Progenitor cell of endocrine pancreas (in vitro differentiated cells): ENCODE measurements around the gene LIG1. TPM values are rescaled to one million over a fixed set of nuclear protein-coding genes. Genes with fewer than 3 reads are reported as not detected.

ENCODE experiments used
- DNase-seq: peaks from one replicate; pipeline ENCODE4 v3.0.0; 2021; ENCODE audit warnings: low spot score; ENCODE audit not compliant: unreplicated experiment
- H3K27ac Mint-ChIP-seq: 2 replicates; pipeline ENCODE4 v1.8.0; 2021; ENCODE audit warnings: mild to moderate bottlenecking, moderate library complexity, mixed read lengths
- H3K27me3 Mint-ChIP-seq: 2 replicates; pipeline ENCODE4 v1.8.0; 2021; ENCODE audit warnings: mixed read lengths
- H3K36me3 Mint-ChIP-seq: 2 replicates; pipeline ENCODE4 v1.8.0; 2022; ENCODE audit warnings: mixed read lengths; ENCODE audit not compliant: insufficient read depth
- H3K4me1 Mint-ChIP-seq: 2 replicates; pipeline ENCODE4 v1.8.0; 2021; ENCODE audit warnings: low read depth, mixed read lengths
- H3K4me3 Mint-ChIP-seq: 2 replicates; pipeline ENCODE4 v1.8.0; 2021; ENCODE audit warnings: low read depth, mild to moderate bottlenecking, moderate library complexity, mixed read lengths
- H3K9me3 Mint-ChIP-seq: 2 replicates; pipeline ENCODE4 v1.8.0; 2021; ENCODE audit warnings: low read depth, mixed read lengths
- total RNA-seq: library from RNA; stranded (reverse); gene quantifications from 2 replicates; pipeline ENCODE4 v1.2.1, GENCODE V29; 2021
- TF ChIP-seq, protein P1 (sequence below): fragments of 200-600 bp; sonication (generic); IDR thresholded peaks from one replicate; pipeline ENCODE4 v1.5.0; 2021; ENCODE audit warnings: antibody characterized with exemption, mild to moderate bottlenecking; ENCODE audit not compliant: unreplicated experiment

LIG1 gene
- total RNA-seq, 1 donor from 2014 or later: 90.4 TPM

GRCh38 chr19:48190288-48190884, 20.2 kb upstream of the LIG1 start:
- H3K36me3 Mint-ChIP-seq: peaks cover 24% of the 10 kb centered on the region
- peaks cover 3% of the 10 kb centered on the region for H3K9me3 Mint-ChIP-seq
- no peaks in the 10 kb centered on the region for H3K27me3 Mint-ChIP-seq
- peak overlapping the region; percentile 45 for H3K27ac Mint-ChIP-seq
- H3K4me1 Mint-ChIP-seq: no peaks in the 10 kb centered on the region
- H3K4me3 Mint-ChIP-seq: no peak overlapping the region
- peak; percentile 52 for DNase-seq
- TF ChIP-seq, protein P1, sequence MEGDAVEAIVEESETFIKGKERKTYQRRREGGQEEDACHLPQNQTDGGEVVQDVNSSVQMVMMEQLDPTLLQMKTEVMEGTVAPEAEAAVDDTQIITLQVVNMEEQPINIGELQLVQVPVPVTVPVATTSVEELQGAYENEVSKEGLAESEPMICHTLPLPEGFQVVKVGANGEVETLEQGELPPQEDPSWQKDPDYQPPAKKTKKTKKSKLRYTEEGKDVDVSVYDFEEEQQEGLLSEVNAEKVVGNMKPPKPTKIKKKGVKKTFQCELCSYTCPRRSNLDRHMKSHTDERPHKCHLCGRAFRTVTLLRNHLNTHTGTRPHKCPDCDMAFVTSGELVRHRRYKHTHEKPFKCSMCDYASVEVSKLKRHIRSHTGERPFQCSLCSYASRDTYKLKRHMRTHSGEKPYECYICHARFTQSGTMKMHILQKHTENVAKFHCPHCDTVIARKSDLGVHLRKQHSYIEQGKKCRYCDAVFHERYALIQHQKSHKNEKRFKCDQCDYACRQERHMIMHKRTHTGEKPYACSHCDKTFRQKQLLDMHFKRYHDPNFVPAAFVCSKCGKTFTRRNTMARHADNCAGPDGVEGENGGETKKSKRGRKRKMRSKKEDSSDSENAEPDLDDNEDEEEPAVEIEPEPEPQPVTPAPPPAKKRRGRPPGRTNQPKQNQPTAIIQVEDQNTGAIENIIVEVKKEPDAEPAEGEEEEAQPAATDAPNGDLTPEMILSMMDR: peak; percentile 54

DNA sequence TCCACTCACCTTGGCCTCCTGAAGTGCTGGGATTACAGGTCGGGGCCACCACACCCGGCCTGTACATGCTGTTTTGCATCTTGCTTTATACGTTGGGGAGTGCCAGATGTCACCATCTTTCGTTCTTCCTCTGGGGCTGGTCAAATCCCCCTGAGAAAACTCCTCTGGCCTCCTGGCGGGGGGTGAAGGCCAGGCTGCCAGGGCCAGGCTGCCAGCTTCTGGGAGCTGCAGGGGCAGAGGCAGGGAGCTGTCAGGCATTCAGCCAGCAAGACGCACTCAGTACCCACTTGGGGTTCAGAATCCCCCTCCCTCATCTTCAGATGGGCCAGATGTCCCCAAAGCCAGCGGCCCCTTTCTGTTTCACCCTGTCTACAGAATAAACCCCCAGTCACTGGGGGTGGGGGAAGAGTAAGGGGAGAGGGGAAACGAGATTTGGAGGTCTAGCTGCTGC, 16.4 kb upstream of the LIG1 start:
- Mint-ChIP-seq H3K36me3 (peaks cover 30% of the 10 kb centered on the region), H3K27ac (no peak overlapping the region)

DNA sequence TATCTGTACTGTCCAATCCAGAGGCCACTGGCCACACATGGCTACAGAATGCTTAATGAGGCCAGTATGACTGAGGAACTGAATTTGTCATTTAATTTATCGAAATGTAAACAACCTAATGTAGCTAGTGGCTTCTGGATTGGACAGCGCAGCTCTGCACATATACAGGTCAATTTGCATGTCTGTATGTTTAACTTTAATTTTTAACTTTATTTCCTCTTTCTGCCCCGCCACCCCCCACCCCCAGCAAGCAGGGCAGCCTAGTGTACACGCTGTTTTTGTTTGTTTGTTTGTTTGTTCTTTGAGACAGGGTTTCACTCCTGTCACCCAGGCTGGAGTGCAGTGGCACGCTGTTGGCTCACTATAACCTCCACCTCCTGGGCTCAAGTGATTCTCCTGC, 15.9 kb upstream of the LIG1 start:
- no peak overlapping the region for H3K4me3 Mint-ChIP-seq

More for the DNA sequence above, 16.4 kb upstream of the LIG1 start:
- H3K27me3 Mint-ChIP-seq: no peaks in the 10 kb centered on the region
- H3K9me3 Mint-ChIP-seq: peaks cover 5% of the 10 kb centered on the region
- H3K4me3 Mint-ChIP-seq: no peak overlapping the region
- H3K4me1 Mint-ChIP-seq: no peaks in the 10 kb centered on the region
- TF ChIP-seq, protein P1: no peak
- DNase-seq: no peak

GRCh38 chr19:48183356-48183755, 13.2 kb upstream of the LIG1 start:
- H3K4me1 Mint-ChIP-seq: no peaks in the 10 kb centered on the region
- no peak for DNase-seq
- TF ChIP-seq, protein P1: no peak
- H3K4me3 Mint-ChIP-seq: no peak overlapping the region
- H3K36me3 Mint-ChIP-seq: peaks cover 38% of the 10 kb centered on the region
- H3K27ac Mint-ChIP-seq: no peak overlapping the region
- peaks cover 11% of the 10 kb centered on the region for H3K9me3 Mint-ChIP-seq
- H3K27me3 Mint-ChIP-seq: no peaks in the 10 kb centered on the region

More for the DNA sequence above, 15.9 kb upstream of the LIG1 start:
- TF ChIP-seq, protein P1: no peak
- Mint-ChIP-seq H3K36me3 (peaks cover 35% of the 10 kb centered on the region), H3K27ac (no peak overlapping the region), H3K9me3 (peaks cover 11% of the 10 kb centered on the region), H3K27me3 (no peaks in the 10 kb centered on the region), H3K4me1 (no peaks in the 10 kb centered on the region)
- DNase-seq: no peak

GRCh38 chr19:48182434-48182833, 12.3 kb upstream of the LIG1 start:
- H3K27me3 Mint-ChIP-seq: no peaks in the 10 kb centered on the region
- H3K4me1 Mint-ChIP-seq: no peaks in the 10 kb centered on the region
- peaks cover 11% of the 10 kb centered on the region for H3K9me3 Mint-ChIP-seq
- TF ChIP-seq, protein P1: no peak
- no peak for DNase-seq
- peaks cover 35% of the 10 kb centered on the region for H3K36me3 Mint-ChIP-seq
- H3K4me3 Mint-ChIP-seq: no peak overlapping the region
- no peak overlapping the region for H3K27ac Mint-ChIP-seq
